ENCODE measurements around the gene DIS3L2. TPM values are rescaled to one million over a fixed set of nuclear protein-coding genes. Genes with fewer than 3 reads are reported as not detected.

The DIS3L2 gene
- total RNA-seq, 2 donors from 2014 or later: 39.5 to 42.4 TPM

GRCh38 chr2:232228332-232228731 lies 266.8 kb downstream of the DIS3L2 start:
- Mint-ChIP-seq H3K9me3 (no peaks in the 10 kb centered on the region), H3K4me3 (no peak overlapping the region), H3K27ac (no peak overlapping the region), H3K4me1 (peaks cover 13% of the 10 kb centered on the region), H3K36me3 (ENCODE audit: low read depth) (no peaks in the 10 kb centered on the region), H3K27me3 (ENCODE audit: insufficient read depth) (no peaks in the 10 kb centered on the region)
- 96 to 98% methylated on average over 4 of the region's 4 CpGs for WGBS, 2 experiments (ENCODE audit: insufficient coverage in 1 of 2, insufficient read length in 1 of 2)
- H3K9ac ChIP-seq (ENCODE audit: extremely low read depth, low read length, poor library complexity, severe bottlenecking): no peak overlapping the region
- no peak overlapping the region for H3K27ac ChIP-seq (ENCODE audit: low read depth, low read length)
- H3K27me3 ChIP-seq (ENCODE audit: control insufficient read depth, insufficient read depth, low read length, poor library complexity, severe bottlenecking): no peaks in the 10 kb centered on the region
- no peaks in the 10 kb centered on the region for H3K4me1 ChIP-seq (ENCODE audit: control insufficient read depth, insufficient read depth, low read length)
- no peak for TF ChIP-seq CTCF (conservative IDR thresholded peaks at IDR 0.05)
- H3K9me3 ChIP-seq (ENCODE audit: control insufficient read depth, low read length): no peaks in the 10 kb centered on the region
- no peak for DNase-seq
- H3K4me3 ChIP-seq (ENCODE audit: low read length): no peak overlapping the region
- H3K36me3 ChIP-seq (ENCODE audit: control insufficient read depth, insufficient read depth, low read length): no peaks in the 10 kb centered on the region

GRCh38 chr2:232228971-232229894 lies 267.7 kb downstream of the DIS3L2 start:
- Histone ChIP-seq H3K9ac (ENCODE audit: extremely low read depth, low read length, poor library complexity, severe bottlenecking) (no peak overlapping the region), H3K4me3 (ENCODE audit: low read length) (no peak overlapping the region), H3K27me3 (ENCODE audit: control insufficient read depth, insufficient read depth, low read length, poor library complexity, severe bottlenecking) (no peaks in the 10 kb centered on the region), H3K9me3 (ENCODE audit: control insufficient read depth, low read length) (no peaks in the 10 kb centered on the region), H3K27ac (ENCODE audit: low read depth, low read length) (no peak overlapping the region), H3K4me1 (ENCODE audit: control insufficient read depth, insufficient read depth, low read length) (no peaks in the 10 kb centered on the region), H3K36me3 (ENCODE audit: control insufficient read depth, insufficient read depth, low read length) (no peaks in the 10 kb centered on the region)
- H3K4me1 Mint-ChIP-seq: peaks cover 16% of the 10 kb centered on the region
- H3K36me3 Mint-ChIP-seq (ENCODE audit: low read depth): no peaks in the 10 kb centered on the region
- no peaks in the 10 kb centered on the region for H3K27me3 Mint-ChIP-seq (ENCODE audit: insufficient read depth)
- H3K27ac Mint-ChIP-seq: no peak overlapping the region
- 85 to 89% methylated on average over 7 of the region's 7 CpGs for WGBS, 2 experiments (ENCODE audit: insufficient coverage in 1 of 2, insufficient read length in 1 of 2)
- no peak overlapping the region for H3K4me3 Mint-ChIP-seq
- H3K9me3 Mint-ChIP-seq: no peaks in the 10 kb centered on the region
- peak; percentile 49 for DNase-seq
- TF ChIP-seq CTCF (conservative IDR thresholded peaks at IDR 0.05): no peak

- Histone ChIP-seq H3K36me3 (ENCODE audit: control insufficient read depth, insufficient read depth, low read length) (no peaks in the 10 kb centered on the region), H3K27me3 (ENCODE audit: control insufficient read depth, insufficient read depth, low read length, poor library complexity, severe bottlenecking) (no peaks in the 10 kb centered on the region), H3K27ac (ENCODE audit: low read depth, low read length) (no peak overlapping the region), H3K4me3 (ENCODE audit: low read length) (no peak overlapping the region), H3K9ac (ENCODE audit: extremely low read depth, low read length, poor library complexity, severe bottlenecking) (no peak overlapping the region), H3K4me1 (ENCODE audit: control insufficient read depth, insufficient read depth, low read length) (no peaks in the 10 kb centered on the region), H3K9me3 (ENCODE audit: control insufficient read depth, low read length) (no peaks in the 10 kb centered on the region)
- no peak overlapping the region for H3K4me3 Mint-ChIP-seq
- WGBS, 2 experiments (ENCODE audit: insufficient coverage in 1 of 2, insufficient read length in 1 of 2): 89 to 95% methylated on average over 3 of the region's 3 CpGs
- H3K9me3 Mint-ChIP-seq: no peaks in the 10 kb centered on the region
- H3K36me3 Mint-ChIP-seq (ENCODE audit: low read depth): no peaks in the 10 kb centered on the region
- H3K4me1 Mint-ChIP-seq: peaks cover 16% of the 10 kb centered on the region
- no peak for DNase-seq
- no peaks in the 10 kb centered on the region for H3K27me3 Mint-ChIP-seq (ENCODE audit: insufficient read depth)
- H3K27ac Mint-ChIP-seq: no peak overlapping the region
- TF ChIP-seq CTCF (conservative IDR thresholded peaks at IDR 0.05): no peak
These were observed 268.4 kb downstream of the DIS3L2 start for GRCh38 chr2:232229911-232230310.

Data from endodermal cell (in vitro differentiated cells).